ENCODE measurements around the gene NOS1AP.

Gene NOS1AP

GRCh38 chr1:162222014-162222413, 152.5 kb downstream of the NOS1AP start:
- DNase-seq (ENCODE audit: low read depth), result no peak
- no peak overlapping the region for H3K4me3 ChIP-seq (ENCODE audit: low read depth, low read length)
- TF ChIP-seq CTCF (IDR thresholded peaks at IDR 0.05; ENCODE audit: control insufficient read depth, extremely low read depth, insufficient read depth), result no peak

- H3K4me3 ChIP-seq (ENCODE audit: low read depth, low read length), result no peak overlapping the region
- no peak for DNase-seq (ENCODE audit: low read depth)
- TF ChIP-seq CTCF (IDR thresholded peaks at IDR 0.05; ENCODE audit: control insufficient read depth, extremely low read depth, insufficient read depth), result no peak
Measured at GRCh38 chr1:162222730-162223129, 153.2 kb downstream of the NOS1AP start.

GRCh38 chr1:162223488-162223887, 154.0 kb downstream of the NOS1AP start:
- TF ChIP-seq CTCF (IDR thresholded peaks at IDR 0.05; ENCODE audit: control insufficient read depth, extremely low read depth, insufficient read depth), result no peak
- DNase-seq (ENCODE audit: low read depth), result no peak
- H3K4me3 ChIP-seq (ENCODE audit: low read depth, low read length), result no peak overlapping the region

GRCh38 chr1:162224267-162224666, 154.8 kb downstream of the NOS1AP start:
- DNase-seq (ENCODE audit: low read depth), result no peak
- no peak for TF ChIP-seq CTCF (IDR thresholded peaks at IDR 0.05; ENCODE audit: control insufficient read depth, extremely low read depth, insufficient read depth)
- H3K4me3 ChIP-seq (ENCODE audit: low read depth, low read length), result no peak overlapping the region

- no peak for DNase-seq (ENCODE audit: low read depth)
Measured at GRCh38 chr1:162228586-162228985, 159.1 kb downstream of the NOS1AP start.

GRCh38 chr1:162229549-162229948, 160.1 kb downstream of the NOS1AP start:
- no peak for TF ChIP-seq CTCF (IDR thresholded peaks at IDR 0.05; ENCODE audit: control insufficient read depth, extremely low read depth, insufficient read depth)
- no peak overlapping the region for H3K4me3 ChIP-seq (ENCODE audit: low read depth, low read length)
- DNase-seq (ENCODE audit: low read depth), result no peak

More at GRCh38 chr1:162228586-162228985, 159.1 kb downstream of the NOS1AP start:
- TF ChIP-seq CTCF (IDR thresholded peaks at IDR 0.05; ENCODE audit: control insufficient read depth, extremely low read depth, insufficient read depth), result no peak
- no peak overlapping the region for H3K4me3 ChIP-seq (ENCODE audit: low read depth, low read length)

GRCh38 chr1:162230096-162230495, 160.6 kb downstream of the NOS1AP start:
- peak; percentile 64 for TF ChIP-seq CTCF (IDR thresholded peaks at IDR 0.05; ENCODE audit: control insufficient read depth, extremely low read depth, insufficient read depth)
- H3K4me3 ChIP-seq (ENCODE audit: low read depth, low read length), result no peak overlapping the region
- no peak for DNase-seq (ENCODE audit: low read depth)
